GM23338 (cell line): Measurements from ENCODE around the gene GRK7.

Experiments
- ETS1 ChIP-seq: IDR thresholded peaks from 2 replicates; pipeline ENCODE4 v1.6.1; 2016; ENCODE audit warnings: antibody characterized with exemption
- EZH2 ChIP-seq: fragments of 200-600 bp; sonication (generic); IDR thresholded peaks from one replicate; pipeline ENCODE4 v1.8.0; 2017; ENCODE audit warnings: antibody characterized with exemption, mild to moderate bottlenecking, low read depth; ENCODE audit not compliant: unreplicated experiment
- EZH2phosphoT487 ChIP-seq: fragments of 200-600 bp; sonication (generic); IDR thresholded peaks from one replicate; pipeline ENCODE4 v1.8.1; 2018; ENCODE audit warnings: antibody characterized with exemption; ENCODE audit not compliant: unreplicated experiment
- POLR2AphosphoS5 ChIP-seq: IDR thresholded peaks from 2 replicates; pipeline ENCODE4 v1.6.1; 2016; ENCODE audit warnings: antibody characterized with exemption, low read depth
- ZNF114 ChIP-seq: fragments of 250-450 bp; sonication (Bioruptor Pico); IDR thresholded peaks from 2 replicates; pipeline ENCODE4 v1.5.0; 2020; ENCODE audit warnings: mild to moderate bottlenecking, moderate library complexity
- TF ChIP-seq, protein P1 (sequence below), 2 experiments: fragments of 200-600 bp in 1 of 2; sonication (generic) in 1 of 2; conservative IDR thresholded peaks; 2 replicates each; pipeline versions ENCODE4 v1.5.1 to v1.6.1; 2016 to 2017; ENCODE audit warnings: antibody characterized with exemption in 2 of 2, low read depth in 2 of 2, mild to moderate bottlenecking in 2 of 2, moderate library complexity in 1 of 2
- TF ChIP-seq, protein P2 (sequence below): IDR thresholded peaks from one replicate; pipeline ENCODE4 v1.6.1; 2018; ENCODE audit warnings: antibody characterized with exemption; ENCODE audit not compliant: unreplicated experiment

- TF ChIP-seq, protein P1, sequence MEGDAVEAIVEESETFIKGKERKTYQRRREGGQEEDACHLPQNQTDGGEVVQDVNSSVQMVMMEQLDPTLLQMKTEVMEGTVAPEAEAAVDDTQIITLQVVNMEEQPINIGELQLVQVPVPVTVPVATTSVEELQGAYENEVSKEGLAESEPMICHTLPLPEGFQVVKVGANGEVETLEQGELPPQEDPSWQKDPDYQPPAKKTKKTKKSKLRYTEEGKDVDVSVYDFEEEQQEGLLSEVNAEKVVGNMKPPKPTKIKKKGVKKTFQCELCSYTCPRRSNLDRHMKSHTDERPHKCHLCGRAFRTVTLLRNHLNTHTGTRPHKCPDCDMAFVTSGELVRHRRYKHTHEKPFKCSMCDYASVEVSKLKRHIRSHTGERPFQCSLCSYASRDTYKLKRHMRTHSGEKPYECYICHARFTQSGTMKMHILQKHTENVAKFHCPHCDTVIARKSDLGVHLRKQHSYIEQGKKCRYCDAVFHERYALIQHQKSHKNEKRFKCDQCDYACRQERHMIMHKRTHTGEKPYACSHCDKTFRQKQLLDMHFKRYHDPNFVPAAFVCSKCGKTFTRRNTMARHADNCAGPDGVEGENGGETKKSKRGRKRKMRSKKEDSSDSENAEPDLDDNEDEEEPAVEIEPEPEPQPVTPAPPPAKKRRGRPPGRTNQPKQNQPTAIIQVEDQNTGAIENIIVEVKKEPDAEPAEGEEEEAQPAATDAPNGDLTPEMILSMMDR (conservative IDR thresholded peaks at IDR 0.05; ENCODE audit: low read depth in 2 of 2): no peak
- no peak for TF ChIP-seq ETS1
- TF ChIP-seq POLR2AphosphoS5: no peak
- no peak for TF ChIP-seq ZNF114 (CRISPR knock-in tag)
- no peak for TF ChIP-seq EZH2
- TF ChIP-seq, protein P2, sequence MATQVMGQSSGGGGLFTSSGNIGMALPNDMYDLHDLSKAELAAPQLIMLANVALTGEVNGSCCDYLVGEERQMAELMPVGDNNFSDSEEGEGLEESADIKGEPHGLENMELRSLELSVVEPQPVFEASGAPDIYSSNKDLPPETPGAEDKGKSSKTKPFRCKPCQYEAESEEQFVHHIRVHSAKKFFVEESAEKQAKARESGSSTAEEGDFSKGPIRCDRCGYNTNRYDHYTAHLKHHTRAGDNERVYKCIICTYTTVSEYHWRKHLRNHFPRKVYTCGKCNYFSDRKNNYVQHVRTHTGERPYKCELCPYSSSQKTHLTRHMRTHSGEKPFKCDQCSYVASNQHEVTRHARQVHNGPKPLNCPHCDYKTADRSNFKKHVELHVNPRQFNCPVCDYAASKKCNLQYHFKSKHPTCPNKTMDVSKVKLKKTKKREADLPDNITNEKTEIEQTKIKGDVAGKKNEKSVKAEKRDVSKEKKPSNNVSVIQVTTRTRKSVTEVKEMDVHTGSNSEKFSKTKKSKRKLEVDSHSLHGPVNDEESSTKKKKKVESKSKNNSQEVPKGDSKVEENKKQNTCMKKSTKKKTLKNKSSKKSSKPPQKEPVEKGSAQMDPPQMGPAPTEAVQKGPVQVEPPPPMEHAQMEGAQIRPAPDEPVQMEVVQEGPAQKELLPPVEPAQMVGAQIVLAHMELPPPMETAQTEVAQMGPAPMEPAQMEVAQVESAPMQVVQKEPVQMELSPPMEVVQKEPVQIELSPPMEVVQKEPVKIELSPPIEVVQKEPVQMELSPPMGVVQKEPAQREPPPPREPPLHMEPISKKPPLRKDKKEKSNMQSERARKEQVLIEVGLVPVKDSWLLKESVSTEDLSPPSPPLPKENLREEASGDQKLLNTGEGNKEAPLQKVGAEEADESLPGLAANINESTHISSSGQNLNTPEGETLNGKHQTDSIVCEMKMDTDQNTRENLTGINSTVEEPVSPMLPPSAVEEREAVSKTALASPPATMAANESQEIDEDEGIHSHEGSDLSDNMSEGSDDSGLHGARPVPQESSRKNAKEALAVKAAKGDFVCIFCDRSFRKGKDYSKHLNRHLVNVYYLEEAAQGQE: no peak
- no peak for TF ChIP-seq EZH2phosphoT487
Observed at GRCh38 chr3:141725036-141725435, 38.2 kb upstream of the GRK7 start.
